HG03520 (cell line): ENCODE data around the gene RNF13.
"Not testable (repeated sequence)": the region's sequence is repeated elsewhere in the genome, so short reads cannot be mapped to it uniquely, and the experiment has no call there.

Experiments used
- ATAC-seq: cut with Tn5 transposase; IDR thresholded peaks from one replicate; pipeline ENCODE4 v1.9.1; 2021; ENCODE audit warnings: mild to moderate bottlenecking, moderate library complexity; ENCODE audit not compliant: unreplicated experiment

RNF13 gene

GRCh38 chr3:149947231-149947630 lies 134.2 kb downstream of the RNF13 start:
- ATAC-seq, result no peak

DNA sequence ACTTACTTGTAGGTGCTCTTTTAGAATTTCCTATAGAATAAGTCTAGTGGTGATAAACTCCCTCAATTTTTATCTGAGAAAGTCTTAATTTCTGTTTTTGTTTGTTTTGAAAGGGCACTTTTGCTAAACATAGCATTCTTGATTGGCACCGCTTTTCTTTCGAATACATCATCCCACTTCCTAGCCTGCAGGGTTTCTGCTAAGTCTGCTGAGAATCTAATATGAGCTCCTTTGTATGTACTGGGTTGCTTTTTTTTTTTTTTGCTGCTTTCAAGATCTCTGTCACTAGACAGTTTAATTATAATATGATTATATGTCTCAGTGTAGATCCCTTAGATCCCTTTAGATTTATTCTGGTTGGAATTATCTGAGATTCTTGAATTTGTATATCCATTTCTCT lies 136.2 kb downstream of the RNF13 start:
- ATAC-seq, result no peak

- ATAC-seq, result no peak
Measured at GRCh38 chr3:149954812-149955211, 141.8 kb downstream of the RNF13 start.

- no peak for ATAC-seq
Measured at GRCh38 chr3:149955449-149955848, 142.4 kb downstream of the RNF13 start.

DNA sequence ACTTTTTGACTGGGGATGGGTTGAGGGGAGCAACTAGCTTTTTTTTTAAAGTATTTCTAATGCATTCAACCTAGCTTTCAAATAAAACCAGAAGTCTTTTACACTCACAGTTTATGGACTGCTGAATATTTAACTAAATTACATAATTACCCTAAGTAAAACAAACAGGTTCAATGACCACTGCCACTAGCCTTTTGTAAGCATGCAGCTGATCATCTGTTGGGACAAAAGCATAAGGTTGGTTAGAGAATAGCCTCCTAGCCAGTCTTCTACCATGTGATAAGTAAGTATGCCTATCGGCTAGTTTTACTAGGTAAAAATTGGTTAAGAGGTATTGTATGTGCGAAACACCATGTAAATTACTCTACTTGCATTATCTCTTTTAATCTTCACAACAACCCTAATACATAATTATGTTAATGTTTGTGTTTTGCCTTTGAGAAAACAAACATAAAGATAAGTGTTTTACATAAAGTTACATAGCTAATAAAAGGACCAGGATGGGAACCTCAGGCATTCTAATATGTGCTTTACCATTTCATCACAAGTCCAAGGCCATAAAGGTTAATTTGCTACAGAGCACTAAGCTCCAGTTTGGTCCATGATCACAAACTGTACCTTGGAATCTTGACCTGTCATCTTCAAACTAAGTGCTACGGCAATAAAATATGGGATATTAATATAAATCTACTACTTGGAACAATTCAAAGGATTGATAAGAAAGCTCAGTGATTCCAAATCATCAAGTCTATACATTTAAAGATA lies 144.5 kb downstream of the RNF13 start:
- no peak for ATAC-seq

DNA sequence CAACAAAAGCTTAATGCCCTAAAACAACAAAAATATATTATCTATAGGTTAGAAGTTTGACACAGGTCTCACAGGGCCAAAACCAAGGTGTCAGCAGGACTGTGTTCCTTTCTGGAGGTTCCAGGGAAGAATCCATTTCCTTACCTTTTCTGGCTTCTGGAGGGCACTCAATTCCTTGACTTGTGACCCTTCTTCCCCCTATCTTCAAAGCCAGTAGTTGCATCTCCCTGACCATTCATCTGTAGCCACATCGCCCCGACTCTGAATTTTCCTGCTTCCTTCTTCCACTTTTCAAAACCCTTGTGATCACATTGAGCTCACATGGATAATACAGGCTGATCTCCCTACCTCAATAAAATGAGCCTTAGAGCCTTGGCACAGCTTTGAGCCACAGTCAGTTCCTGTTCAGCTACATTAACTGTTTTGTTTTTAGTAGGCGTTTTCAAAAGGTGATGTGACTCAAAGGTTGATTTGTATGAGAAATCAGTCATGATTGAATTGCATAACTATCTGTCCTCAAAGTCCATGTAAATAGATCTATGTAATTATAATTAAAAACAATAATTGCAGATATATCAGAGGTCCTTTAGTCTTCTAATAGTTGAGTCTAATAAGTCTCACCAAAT lies 145.3 kb downstream of the RNF13 start:
- no peak for ATAC-seq

- ATAC-seq, result no peak
Measured at GRCh38 chr3:149959443-149959842, 146.4 kb downstream of the RNF13 start.

GRCh38 chr3:149963485-149963884 lies 150.5 kb downstream of the RNF13 start:
- no peak for ATAC-seq

- ATAC-seq, result no peak
Measured at GRCh38 chr3:149964291-149964690, 151.3 kb downstream of the RNF13 start.

- no peak for ATAC-seq
Measured at GRCh38 chr3:149965278-149965677, 152.3 kb downstream of the RNF13 start.

DNA sequence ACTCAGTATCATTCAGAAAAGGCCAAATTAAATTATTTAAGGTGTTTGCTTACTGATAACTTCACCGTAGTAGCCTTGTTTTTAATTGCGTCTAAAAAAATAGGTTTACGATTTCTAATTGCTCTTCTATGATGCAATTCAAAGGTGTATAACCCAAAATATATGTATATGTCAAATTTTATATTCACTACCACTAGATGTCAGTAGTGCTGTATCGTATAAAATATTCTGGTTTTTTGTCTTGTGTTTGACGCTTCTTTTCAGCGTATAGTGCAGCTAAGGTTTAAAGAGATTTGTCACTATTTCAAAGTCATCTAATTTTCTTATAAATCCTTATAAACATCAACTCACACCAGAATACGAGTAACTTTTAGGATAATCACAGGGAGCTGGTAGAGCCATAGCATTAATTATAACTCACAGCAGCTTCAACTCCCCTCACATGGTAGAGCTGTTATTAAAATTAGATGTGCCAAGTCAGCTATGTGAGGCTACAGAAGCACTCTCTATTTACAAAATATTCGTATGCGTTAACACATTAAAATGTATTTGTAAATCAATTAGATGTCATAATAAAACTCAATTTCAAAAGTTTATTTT lies 154.2 kb downstream of the RNF13 start:
- ATAC-seq, result no peak

GRCh38 chr3:149968216-149968615 lies 155.2 kb downstream of the RNF13 start:
- ATAC-seq, result no peak

DNA sequence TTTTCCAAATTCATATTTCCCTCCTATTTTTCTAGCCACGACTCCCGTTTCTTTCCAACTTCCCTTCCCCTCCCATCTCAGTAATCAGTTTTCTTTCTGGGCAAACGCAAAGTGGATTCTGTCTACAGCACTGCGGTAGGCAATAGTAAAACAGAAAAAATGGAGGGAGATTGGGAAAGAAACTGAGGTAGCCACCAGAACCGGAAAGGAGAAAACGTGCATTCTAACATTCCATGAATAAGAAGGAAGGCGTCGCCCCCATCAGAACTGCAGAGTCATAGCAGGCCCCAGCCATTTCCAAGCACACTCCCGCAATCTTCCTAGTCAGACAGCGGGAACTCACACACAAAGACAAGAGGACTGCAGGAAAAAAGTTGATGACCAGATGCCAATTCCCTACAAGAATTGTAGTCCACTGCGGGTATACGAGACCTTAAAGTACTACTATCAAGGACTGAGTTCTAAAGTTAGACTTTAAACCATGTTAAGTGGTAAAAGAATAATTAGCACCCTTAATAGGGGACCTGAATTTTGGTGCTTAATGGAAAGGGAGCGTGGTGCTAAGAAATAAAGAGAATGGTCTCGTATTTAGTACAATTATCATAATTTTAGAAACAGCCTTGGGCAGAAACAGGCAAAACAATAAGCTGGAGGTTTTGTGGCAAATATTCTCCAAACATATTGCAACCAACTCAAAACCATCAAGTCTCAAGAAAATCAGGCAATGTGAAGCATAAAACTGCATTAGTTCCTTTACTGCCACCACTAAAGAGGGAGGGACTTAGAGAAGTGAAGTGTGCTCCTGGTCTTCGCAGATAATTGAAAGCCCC lies 156.3 kb downstream of the RNF13 start:
- no peak for ATAC-seq

GRCh38 chr3:149969940-149970715 lies 157.1 kb downstream of the RNF13 start:
- ATAC-seq, result peak; percentile 62

- ATAC-seq, result peak; percentile 33
Measured at GRCh38 chr3:149970716-149971402, 157.8 kb downstream of the RNF13 start, which contains the start of gene PFN2. PFN2 (minus strand) TSS chr3:149970895; CDS start chr3:149970856, 39 bp downstream.

- peak; percentile 17 for ATAC-seq
Measured at GRCh38 chr3:149971403-149972075, 158.5 kb downstream of the RNF13 start.

- ATAC-seq, result no peak
Measured at GRCh38 chr3:149975919-149976318, 162.9 kb downstream of the RNF13 start.

DNA sequence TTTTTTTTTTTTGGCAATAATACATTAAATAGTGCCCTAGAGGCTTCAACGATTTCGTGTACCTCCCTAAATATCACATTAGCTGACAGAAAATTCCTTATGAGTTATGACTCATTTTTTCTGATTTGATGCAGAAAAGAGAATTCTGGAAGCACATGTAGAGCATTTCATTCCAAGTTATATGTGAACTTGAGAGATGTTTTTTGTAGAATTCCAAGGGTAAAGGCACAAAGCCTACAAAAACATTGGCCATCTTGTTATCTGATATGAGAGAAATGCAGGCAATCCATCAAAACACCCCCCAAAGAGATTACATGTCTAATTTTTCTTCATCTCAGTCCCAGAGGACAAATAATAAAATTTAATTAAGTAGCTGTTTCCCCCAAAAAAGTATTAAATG lies 164.4 kb downstream of the RNF13 start:
- no peak for ATAC-seq

- not testable (repeated sequence) for ATAC-seq
Measured at GRCh38 chr3:149981979-149982378, 169.0 kb downstream of the RNF13 start.
